Measurements from ENCODE around the gene GCKR.

The GCKR gene

GRCh38 chr2:27572998-27573429 is 76.4 kb downstream of the GCKR start:
- DNase-seq: no peak
